ENCODE measurements around the gene HNRNPA3. TPM values are rescaled to one million over a fixed set of nuclear protein-coding genes. Genes with fewer than 3 reads are reported as not detected.

Gene HNRNPA3
- total and polyA plus RNA-seq, 2 donors (not counting 3 experiments of a cell fraction or from before 2014, with no cell fraction given) = 57.5 to 316 TPM

DNA sequence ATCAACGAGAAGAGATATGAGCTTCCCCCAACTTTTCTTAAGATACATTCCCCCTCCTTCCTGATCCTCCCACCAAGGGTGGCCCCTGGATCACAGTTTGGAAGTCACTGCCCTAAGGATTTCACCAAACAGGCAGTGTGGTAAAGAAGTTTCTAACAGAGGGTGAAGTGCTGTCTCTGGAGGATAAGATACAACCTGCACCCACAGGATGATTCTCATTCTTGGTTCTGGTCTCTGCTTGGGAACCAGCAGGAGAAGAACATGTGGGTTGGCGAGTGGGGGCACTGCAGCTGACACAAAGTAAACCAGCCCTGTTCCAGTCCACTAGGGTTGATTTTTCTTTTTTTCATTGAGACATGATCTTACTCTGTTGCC lies 42.6 kb downstream of the HNRNPA3 start:
- no peak overlapping the region for H2AFZ ChIP-seq (ENCODE audit: low read depth, low read length)
- BruUV-seq (replicated peaks) = no TSS peak
- dilution Hi-C loops (cut with MboI; ENCODE audit: extremely low pct_ligation_motif_present, low sequenced_read_pairs) (loop anchor here (10.0 kb wide), 1 partner anchor 90 kb away; no protein-coding TSS in a partner anchor), intact Hi-C loops (cut with micrococcal nuclease) (no loop called here)
- no peak overlapping the region for H3K4me3 ChIP-seq (replicated peaks in 1 of 3; ENCODE audit: insufficient read depth in 1 of 3, low read depth in 1 of 3, low read length in 3 of 3)
- H3K9ac ChIP-seq (replicated peaks; ENCODE audit: extremely low read depth, insufficient read depth, low read length) = no peak overlapping the region
- peak overlapping the region; percentile 19 for H3K27ac ChIP-seq (ENCODE audit: insufficient read depth, low read depth, low read length)
- FAIRE-seq (no peak), DNase-seq (ENCODE audit: low read depth, low spot score) (no peak)
- peaks cover 9% of the 10 kb centered on the region for H4K20me1 ChIP-seq (replicated peaks; ENCODE audit: control insufficient read depth, extremely low read depth, insufficient read depth, low read length)
- TF ChIP-seq POLR2AphosphoS5 (IDR thresholded peaks at IDR 0.05; ENCODE audit: insufficient read depth, low read depth, low read length) (no peak), CTCF (IDR thresholded peaks at IDR 0.05; ENCODE audit: extremely low read depth in 1 of 2, insufficient read depth in 1 of 2, low read depth in 1 of 2, low read length in 2 of 2) (no peak), POLR2A (IDR thresholded peaks at IDR 0.05; ENCODE audit: low read depth, low read length) (no peak), JUN (IDR thresholded peaks at IDR 0.05; ENCODE audit: borderline replicate concordance, insufficient read depth, insufficient read length, low read depth) (no peak), GATA2 (IDR thresholded peaks at IDR 0.05; ENCODE audit: insufficient read depth, insufficient read length, low read depth, low read length) (no peak), MYC (IDR thresholded peaks at IDR 0.05; ENCODE audit: low read depth, low read length) (no peak), MAX (IDR thresholded peaks at IDR 0.05; ENCODE audit: insufficient read depth, insufficient read length) (no peak)
- no peaks in the 10 kb centered on the region for H3K9me3 ChIP-seq (replicated peaks; ENCODE audit: control insufficient read depth, insufficient read depth, low read length)
- H3K36me3 ChIP-seq (ENCODE audit: control insufficient read depth in 2 of 2, extremely low read depth in 1 of 2, insufficient read depth in 2 of 2, low read length in 2 of 2) = peaks cover 0 to 2% of the 10 kb centered on the region in 2 experiments
- ChIA-PET POLR2A (interaction anchor here (1.1 to 2.1 kb wide), 2 partner anchors 9 to 10 kb away, joined by 3 to 12 read pairs; partner anchors contain the start of gene NFE2L2), CTCF (interaction anchor here (0.6 to 4.8 kb wide), 17 partner anchors 9 to 161 kb away, joined by 3 to 39 read pairs (median 4); partner anchors contain the start of genes HNRNPA3 and NFE2L2)
- H3K79me2 ChIP-seq (ENCODE audit: control insufficient read depth, insufficient read depth, low read length) = peaks cover 99% of the 10 kb centered on the region
- peaks cover 56% of the 10 kb centered on the region for H3K4me1 ChIP-seq (ENCODE audit: control insufficient read depth, extremely low read depth, insufficient read depth, low read length)
- H3K9me1 ChIP-seq (replicated peaks; ENCODE audit: control insufficient read depth, extremely low read depth, insufficient read depth, low read length) = no peaks in the 10 kb centered on the region
- H3K27me3 ChIP-seq (ENCODE audit: control insufficient read depth in 2 of 2, insufficient read depth in 2 of 2, low read length in 2 of 2) = no peaks in the 10 kb centered on the region
- peak overlapping the region; percentile 3 for H3K4me2 ChIP-seq (ENCODE audit: insufficient read depth, low read length)

Data from endothelial cell of umbilical vein (primary cell).